ENCODE results near the gene HTR2C.
A peak's percentile ranks its signal among the peaks of the same experiment; 100 is the strongest.
"Not testable (repeated sequence)": the region's sequence is repeated elsewhere in the genome, so short reads cannot be mapped to it uniquely, and the experiment has no call there.

HTR2C gene

DNA sequence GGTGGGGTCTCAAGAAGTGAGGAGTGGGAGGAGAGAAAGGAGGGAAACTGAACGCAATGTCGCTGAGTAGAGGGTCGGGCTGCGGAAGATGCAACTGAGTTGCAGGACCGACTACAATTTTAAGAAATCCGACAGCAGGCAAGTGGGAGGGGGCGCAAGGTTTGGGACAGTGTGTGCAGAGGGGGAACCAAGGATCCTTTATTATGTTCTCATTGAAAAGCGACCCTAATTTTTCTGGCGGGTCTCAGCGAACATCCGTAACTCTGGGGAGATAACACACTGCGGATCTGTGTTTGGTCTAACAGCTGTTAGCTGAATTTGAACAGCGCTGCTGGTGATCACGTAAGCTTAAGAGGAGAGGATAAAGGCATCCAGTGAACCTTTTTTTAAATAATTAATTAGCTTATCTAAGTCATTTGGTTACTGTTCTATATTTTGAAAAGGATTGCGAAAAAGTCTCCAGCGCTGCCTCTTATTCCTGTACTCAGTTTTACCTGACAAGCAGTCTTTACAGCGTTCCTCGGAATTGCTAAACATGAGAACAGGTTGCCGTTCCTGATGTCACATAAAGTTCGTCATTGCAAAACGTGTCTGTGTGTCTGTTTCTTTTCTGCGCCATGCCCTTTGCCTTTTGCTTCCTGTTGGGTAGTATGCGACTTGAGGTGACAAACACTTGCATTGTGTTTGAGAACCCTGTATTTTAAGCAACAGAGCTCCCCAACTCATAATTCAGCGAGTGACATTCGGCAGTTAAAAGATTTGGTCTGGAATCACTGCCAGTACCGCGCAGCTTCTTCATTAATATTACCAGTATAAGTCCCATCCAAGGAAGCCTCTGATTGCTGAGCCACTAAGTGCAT is 1.3 kb downstream of the HTR2C start:
- no peak overlapping the region for H3K4me3 ChIP-seq (ENCODE audit: control insufficient read depth, low read depth, low read length)
- no peak for TF ChIP-seq CTCF (IDR thresholded peaks at IDR 0.05; ENCODE audit: control insufficient read depth, insufficient read depth, low read depth, low read length, missing control alignments)
- no peak for DNase-seq (ENCODE audit: low read depth)

GRCh38 chrX:114591121-114591520 is 7.2 kb downstream of the HTR2C start:
- no peak for DNase-seq (ENCODE audit: low read depth)
- H3K4me3 ChIP-seq (ENCODE audit: control insufficient read depth, low read depth, low read length), result no peak overlapping the region
- no peak for TF ChIP-seq CTCF (IDR thresholded peaks at IDR 0.05; ENCODE audit: control insufficient read depth, insufficient read depth, low read depth, low read length, missing control alignments)

DNA sequence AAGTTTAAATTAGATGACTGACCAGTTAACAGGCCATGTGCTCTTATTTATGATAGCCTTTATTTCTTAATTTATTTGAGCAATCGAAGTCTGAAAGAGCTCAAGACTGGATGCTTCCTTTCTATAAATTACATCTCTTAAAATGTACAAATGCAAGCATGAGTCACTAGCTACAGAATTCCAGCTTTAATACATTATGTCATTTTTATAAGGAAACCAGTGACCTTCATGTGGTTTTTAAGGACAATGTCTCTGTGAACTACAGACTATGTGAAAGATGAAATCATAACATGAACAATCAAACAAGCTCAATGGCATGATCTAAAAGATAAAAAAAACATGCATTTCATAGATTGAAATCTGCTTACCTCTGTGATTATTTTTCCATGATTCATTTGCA is 15.4 kb downstream of the HTR2C start:
- no peak for DNase-seq (ENCODE audit: low read depth)
- TF ChIP-seq CTCF (IDR thresholded peaks at IDR 0.05; ENCODE audit: control insufficient read depth, insufficient read depth, low read depth, low read length, missing control alignments), result no peak
- H3K4me3 ChIP-seq (ENCODE audit: control insufficient read depth, low read depth, low read length), result no peak overlapping the region

DNA sequence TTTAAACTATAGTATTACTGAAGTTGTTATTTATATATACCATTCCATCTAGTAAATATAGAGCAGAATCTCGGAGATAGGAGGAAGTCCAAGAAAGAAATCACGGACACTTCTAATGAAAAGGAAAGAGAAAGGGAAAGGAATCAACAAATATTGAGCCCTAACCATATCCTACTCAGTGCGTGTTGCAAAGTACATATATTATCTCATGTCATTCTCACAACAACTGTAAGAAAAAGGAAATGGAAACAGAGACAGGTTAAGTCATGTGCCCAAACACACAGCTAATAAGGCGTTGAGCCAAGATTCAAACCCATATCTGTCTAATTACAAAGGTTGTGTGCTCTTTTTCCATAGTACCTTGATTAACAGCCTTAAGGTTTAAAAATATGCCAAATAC is 16.0 kb downstream of the HTR2C start:
- no peak for TF ChIP-seq CTCF (IDR thresholded peaks at IDR 0.05; ENCODE audit: control insufficient read depth, insufficient read depth, low read depth, low read length, missing control alignments)
- no peak overlapping the region for H3K4me3 ChIP-seq (ENCODE audit: control insufficient read depth, low read depth, low read length)
- DNase-seq (ENCODE audit: low read depth), result no peak

DNA sequence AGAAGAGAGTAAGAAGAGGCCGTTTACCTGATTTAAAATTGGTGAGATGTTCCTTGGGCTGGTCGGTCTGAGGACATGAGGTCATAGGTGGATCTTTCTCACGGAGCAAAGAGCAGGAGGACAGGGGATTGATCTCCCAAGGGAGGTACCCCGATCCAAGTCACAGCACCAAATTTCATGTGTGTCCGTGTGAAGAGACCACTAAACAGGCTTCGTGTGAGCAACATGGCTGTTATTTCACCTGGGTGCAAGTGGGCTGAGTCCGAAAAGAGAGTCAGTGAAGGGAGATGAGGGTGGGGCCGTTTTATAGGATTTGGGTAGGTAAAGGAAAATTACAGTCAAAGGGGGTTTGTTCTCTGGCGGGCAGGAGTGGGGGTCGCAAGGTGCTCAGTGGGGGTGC is 22.7 kb downstream of the HTR2C start:
- DNase-seq (ENCODE audit: low read depth); H3K4me3 ChIP-seq (ENCODE audit: control insufficient read depth, low read depth, low read length): not testable (repeated sequence)

DNA sequence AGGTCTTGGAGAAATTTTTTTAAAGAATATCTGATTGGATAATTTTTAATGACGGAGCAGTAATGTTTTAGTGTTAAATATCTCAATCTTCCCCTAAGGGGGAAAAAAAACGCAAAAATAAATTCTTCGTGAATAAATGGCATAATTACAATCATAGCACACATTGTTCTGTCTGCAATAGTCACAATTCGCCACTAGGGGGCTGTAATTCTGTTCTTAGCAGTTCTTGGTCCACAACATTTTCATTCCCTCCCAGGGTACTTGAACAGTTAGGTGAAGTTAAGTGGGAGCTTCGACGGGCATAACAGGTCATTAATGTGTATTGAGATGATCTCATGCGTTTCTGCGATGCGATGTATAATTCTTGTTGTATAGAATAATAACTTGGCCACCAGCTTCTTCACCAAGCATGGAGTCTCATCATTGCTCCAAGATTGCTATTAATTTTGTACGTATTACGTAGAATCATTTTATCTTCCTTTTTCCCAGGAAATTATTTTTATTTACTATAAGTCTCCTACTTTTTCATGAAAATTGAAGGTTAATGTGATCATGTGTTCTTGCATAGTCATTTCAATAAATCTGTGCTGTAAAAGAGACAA is 27.2 kb downstream of the HTR2C start:
- no peak overlapping the region for H3K4me3 ChIP-seq (ENCODE audit: control insufficient read depth, low read depth, low read length)
- peak; percentile 79 for TF ChIP-seq CTCF (IDR thresholded peaks at IDR 0.05; ENCODE audit: control insufficient read depth, insufficient read depth, low read depth, low read length, missing control alignments)
- DNase-seq (ENCODE audit: low read depth), result no peak

DNA sequence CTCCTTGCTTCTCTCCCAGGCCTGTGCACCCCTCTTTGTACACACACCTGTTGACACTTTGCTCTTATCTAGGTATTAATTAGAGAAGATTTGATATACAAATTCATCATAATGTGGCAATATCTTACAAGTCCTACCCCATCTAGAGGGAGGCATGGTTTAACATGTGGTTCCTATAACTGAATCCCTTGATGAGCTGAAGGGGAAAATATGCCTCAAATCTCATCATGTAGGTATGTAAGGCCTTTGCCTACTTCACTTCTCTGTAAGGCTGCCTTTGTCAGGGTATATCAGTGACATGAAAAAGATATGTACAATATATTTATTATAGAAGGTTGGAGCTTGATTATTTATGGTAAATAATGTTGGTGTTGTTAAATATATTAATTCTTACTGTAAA is 31.9 kb downstream of the HTR2C start:
- TF ChIP-seq CTCF (IDR thresholded peaks at IDR 0.05; ENCODE audit: control insufficient read depth, insufficient read depth, low read depth, low read length, missing control alignments), result no peak
- no peak for DNase-seq (ENCODE audit: low read depth)
- no peak overlapping the region for H3K4me3 ChIP-seq (ENCODE audit: control insufficient read depth, low read depth, low read length)
